ENCODE measurements around the gene CA14. TPM values are rescaled to one million over a fixed set of nuclear protein-coding genes. Genes with fewer than 3 reads are reported as not detected.
A peak's percentile ranks its signal among the peaks of the same experiment; 100 is the strongest.
"Not testable (repeated sequence)": the region's sequence is repeated elsewhere in the genome, so short reads cannot be mapped to it uniquely, and the experiment has no call there.

Gene CA14
- total RNA-seq, 2 experiments from 2014 or later, result not detected

DNA sequence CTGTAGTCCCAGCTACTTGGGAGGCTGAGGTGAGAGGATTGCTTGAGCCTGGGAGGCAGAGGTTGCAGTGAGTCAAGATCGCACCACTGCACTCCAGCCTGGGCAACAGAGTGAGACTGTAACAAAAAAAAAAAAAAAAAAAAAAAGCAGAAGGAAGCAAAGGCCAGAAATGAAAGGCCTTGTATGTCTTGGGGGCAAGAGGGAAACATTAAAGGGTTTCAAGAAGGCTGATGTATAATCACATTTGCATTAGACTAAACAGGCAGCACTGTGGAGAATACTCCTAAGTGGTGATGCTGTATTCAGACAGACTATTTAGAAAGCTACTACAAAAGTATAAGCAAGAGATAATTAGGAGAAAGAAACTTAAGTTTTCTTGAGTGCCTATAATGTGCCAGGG is 32.0 kb upstream of the CA14 start:
- ATAC-seq (no peak), DNase-seq (no peak)
- ChIA-PET CTCF (interaction anchor here (0.9 to 1.6 kb wide), 3 partner anchors 8 to 29 kb away, joined by 3 to 5 read pairs (median 4); no protein-coding TSS in a partner anchor), POLR2A (interaction anchor here (1.3 to 2.1 kb wide), 2 partner anchors 8 to 12 kb away, joined by 3 to 18 read pairs; no protein-coding TSS in a partner anchor)
- no peaks in the 10 kb centered on the region for H3K27me3 Mint-ChIP-seq (ENCODE audit: low read depth)
- H3K4me3 Mint-ChIP-seq, result no peak overlapping the region
- no peak overlapping the region for H3K27ac Mint-ChIP-seq
- no peaks in the 10 kb centered on the region for H3K9me3 Mint-ChIP-seq (ENCODE audit: insufficient read depth)
- H3K36me3 Mint-ChIP-seq (ENCODE audit: low read depth), result peaks cover 62% of the 10 kb centered on the region
- H3K4me1 Mint-ChIP-seq (ENCODE audit: low read depth), result peaks cover 13% of the 10 kb centered on the region

DNA sequence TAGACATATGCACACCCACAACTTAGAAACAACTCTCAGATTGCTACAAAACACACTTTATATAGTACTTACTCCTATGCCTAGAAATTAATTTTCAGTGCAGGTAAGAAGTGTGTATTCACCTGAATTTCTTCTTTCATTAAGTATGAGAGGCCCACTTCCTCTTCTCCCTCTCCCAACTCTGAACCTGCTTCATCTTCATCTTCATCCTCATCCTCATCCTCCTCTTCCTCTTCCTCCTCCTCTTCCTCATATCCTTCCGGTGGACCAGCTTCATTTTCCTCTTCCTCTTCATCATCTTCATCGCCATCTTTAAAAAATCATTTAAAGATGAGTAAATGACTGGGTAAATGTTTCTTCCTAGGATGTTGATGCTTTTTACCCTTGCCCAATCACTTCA is 31.1 kb upstream of the CA14 start:
- POLR2A ChIA-PET, result no interaction called here
- H3K27me3 Mint-ChIP-seq (ENCODE audit: low read depth), result no peaks in the 10 kb centered on the region
- ATAC-seq (no peak), DNase-seq (no peak)
- H3K36me3 Mint-ChIP-seq (ENCODE audit: low read depth), result peaks cover 67% of the 10 kb centered on the region
- peaks cover 13% of the 10 kb centered on the region for H3K4me1 Mint-ChIP-seq (ENCODE audit: low read depth)
- H3K4me3 Mint-ChIP-seq, result no peak overlapping the region
- no peaks in the 10 kb centered on the region for H3K9me3 Mint-ChIP-seq (ENCODE audit: insufficient read depth)
- peak overlapping the region; percentile 12 for H3K27ac Mint-ChIP-seq
- CTCF ChIA-PET, result no interaction called here

DNA sequence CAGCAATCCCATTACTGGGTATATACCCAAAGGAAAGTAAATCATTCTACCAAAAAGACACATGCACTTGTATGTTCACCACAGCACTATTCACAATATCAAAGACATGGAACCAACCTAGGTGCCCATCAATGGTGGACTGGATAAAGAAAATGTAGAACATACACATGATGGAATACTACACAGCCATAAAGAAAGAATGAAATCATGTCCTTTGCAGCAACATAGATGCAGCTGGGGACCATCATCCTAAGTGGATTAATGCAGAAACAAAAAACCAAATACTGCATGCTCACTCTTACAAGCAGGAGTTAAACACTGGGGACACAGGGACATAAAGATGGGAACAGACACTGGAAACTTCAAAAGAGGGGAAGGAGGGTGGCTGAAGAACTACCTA is 30.3 kb upstream of the CA14 start:
- DNase-seq (no peak), ATAC-seq (no peak)
- Mint-ChIP-seq H3K9me3 (ENCODE audit: insufficient read depth) (no peaks in the 10 kb centered on the region), H3K27ac (peak overlapping the region; percentile 4), H3K27me3 (ENCODE audit: low read depth) (no peaks in the 10 kb centered on the region), H3K36me3 (ENCODE audit: low read depth) (peaks cover 69% of the 10 kb centered on the region), H3K4me1 (ENCODE audit: low read depth) (peaks cover 16% of the 10 kb centered on the region), H3K4me3 (no peak overlapping the region)
- ChIA-PET POLR2A (no interaction called here), CTCF (no interaction called here)

- H3K27ac Mint-ChIP-seq; H3K27me3 Mint-ChIP-seq (ENCODE audit: low read depth); ATAC-seq; POLR2A ChIA-PET; H3K4me3 Mint-ChIP-seq; DNase-seq; H3K9me3 Mint-ChIP-seq (ENCODE audit: insufficient read depth): not testable (repeated sequence)
- CTCF ChIA-PET, result interaction anchor here (0.7 kb wide), 1 partner anchor 27 kb away, joined by 3 read pairs; no protein-coding TSS in a partner anchor
- Mint-ChIP-seq H3K4me1 (ENCODE audit: low read depth) (peaks cover 23% of the 10 kb centered on the region), H3K36me3 (ENCODE audit: low read depth) (peaks cover 66% of the 10 kb centered on the region)
These were observed 29.3 kb upstream of the CA14 start for GRCh38 chr1:150228246-150228645.

DNA sequence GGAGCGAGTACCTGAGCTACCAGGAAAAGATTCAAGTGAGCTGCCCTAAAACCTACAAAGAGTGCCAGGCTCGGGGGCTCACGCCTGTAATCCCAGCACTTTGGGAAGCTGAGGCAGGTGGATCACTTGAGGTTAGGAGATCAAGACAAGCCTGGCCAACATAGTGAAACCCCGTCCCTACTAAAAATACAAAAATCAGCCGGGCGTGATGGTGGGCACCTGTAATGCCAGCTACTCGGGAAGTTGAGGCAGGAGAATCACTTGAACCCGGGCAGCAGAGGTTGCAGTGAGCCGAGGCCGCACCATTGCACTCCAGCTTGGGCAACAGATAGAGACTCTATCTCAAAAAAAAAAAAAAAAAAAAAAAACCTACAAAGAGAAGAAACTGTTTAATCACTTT is 24.7 kb upstream of the CA14 start:
- not testable (repeated sequence) for H3K27ac Mint-ChIP-seq; ATAC-seq; H3K9me3 Mint-ChIP-seq (ENCODE audit: insufficient read depth); H3K4me3 Mint-ChIP-seq; DNase-seq; H3K27me3 Mint-ChIP-seq (ENCODE audit: low read depth)
- Mint-ChIP-seq H3K36me3 (ENCODE audit: low read depth) (peaks cover 40% of the 10 kb centered on the region), H3K4me1 (ENCODE audit: low read depth) (peaks cover 21% of the 10 kb centered on the region)
- CTCF ChIA-PET, result interaction anchor here (0.9 to 2.4 kb wide), 6 partner anchors 9 to 347 kb away, joined by 3 to 6 read pairs (median 4); no protein-coding TSS in a partner anchor
- POLR2A ChIA-PET, result interaction anchor here (0.6 to 3.9 kb wide), 8 partner anchors 8 to 347 kb away, joined by 3 to 64 read pairs (median 9); partner anchors contain the start of genes FALEC, MCL1 and VPS45

DNA sequence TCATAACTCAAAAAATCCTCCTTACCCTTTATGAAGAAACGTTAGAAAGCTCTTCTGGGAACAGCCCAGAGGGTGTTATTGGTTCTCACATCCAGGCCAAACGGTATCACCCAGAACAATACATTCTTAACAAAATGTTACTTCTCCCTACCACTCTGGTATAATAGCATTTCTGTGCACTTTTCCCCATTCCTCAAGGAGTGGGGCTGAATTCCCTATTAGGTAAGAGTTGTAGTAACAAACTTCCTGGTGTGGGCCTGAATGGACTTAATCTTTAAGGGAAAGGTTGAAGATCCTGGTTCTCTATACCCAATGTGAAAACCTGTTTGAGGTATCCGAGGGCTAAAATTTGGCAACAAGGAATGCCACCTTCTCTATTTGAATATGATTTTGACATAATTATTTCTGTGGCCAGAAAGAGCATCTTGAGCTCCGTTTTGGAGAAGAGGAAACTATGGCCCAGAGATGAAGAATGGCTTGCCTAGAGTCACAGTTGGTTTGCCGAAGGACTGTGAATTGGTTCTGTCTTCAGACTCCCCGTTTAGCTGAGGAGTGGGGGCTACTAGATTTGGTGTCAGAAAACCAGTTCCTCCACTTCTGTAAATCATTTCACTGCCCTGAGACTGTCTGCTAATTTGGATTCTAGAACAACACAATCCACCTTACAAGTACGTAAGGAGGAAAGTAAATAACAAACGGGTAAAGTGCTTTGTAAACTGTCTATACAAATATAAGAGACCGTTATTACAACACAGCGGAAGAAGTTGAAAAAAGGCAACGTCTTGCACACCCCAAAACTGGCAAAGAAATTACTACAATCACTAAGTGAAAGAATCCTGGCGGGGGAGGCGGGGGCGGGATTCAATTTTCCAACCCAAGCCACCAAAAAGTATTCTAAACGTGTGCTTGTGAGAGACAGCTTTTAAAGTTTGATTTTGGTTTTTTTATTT is 23.9 kb upstream of the CA14 start:
- Mint-ChIP-seq H3K36me3 (ENCODE audit: low read depth) (peaks cover 36% of the 10 kb centered on the region), H3K4me3 (no peak overlapping the region), H3K27ac (no peak overlapping the region), H3K27me3 (ENCODE audit: low read depth) (peaks cover 2% of the 10 kb centered on the region), H3K4me1 (ENCODE audit: low read depth) (peaks cover 21% of the 10 kb centered on the region), H3K9me3 (ENCODE audit: insufficient read depth) (no peaks in the 10 kb centered on the region)
- peak; percentile 50 for DNase-seq
- ATAC-seq, result no peak
- POLR2A ChIA-PET, result interaction anchor here (0.6 to 3.9 kb wide), 10 partner anchors 9 to 346 kb away, joined by 3 to 64 read pairs (median 6); partner anchors contain the start of genes FALEC, MCL1 and VPS45
- CTCF ChIA-PET, result interaction anchor here (0.9 to 2.4 kb wide), 9 partner anchors 9 to 348 kb away, joined by 3 to 6 read pairs (median 4); no protein-coding TSS in a partner anchor

DNA sequence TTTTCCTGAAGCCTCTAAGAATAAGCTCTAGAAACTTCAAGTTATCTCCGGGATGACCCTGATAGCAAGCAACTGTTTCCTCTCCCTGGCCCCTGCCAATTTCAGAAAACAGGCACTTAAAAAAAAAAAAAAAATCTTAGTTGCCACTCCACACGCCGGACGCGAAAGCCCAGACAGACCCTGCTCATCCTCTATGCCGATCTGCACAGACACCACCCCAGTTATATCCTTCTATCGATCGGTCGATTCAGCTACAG is 23.3 kb upstream of the CA14 start:
- ChIA-PET CTCF (interaction anchor here (1.0 to 2.2 kb wide), 5 partner anchors 10 to 348 kb away, joined by 3 to 5 read pairs (median 4); no protein-coding TSS in a partner anchor), POLR2A (interaction anchor here (0.9 to 3.9 kb wide), 9 partner anchors 9 to 347 kb away, joined by 3 to 64 read pairs (median 6); partner anchors contain the start of genes FALEC, MCL1 and VPS45)
- no peak overlapping the region for H3K4me3 Mint-ChIP-seq
- H3K9me3 Mint-ChIP-seq (ENCODE audit: insufficient read depth), result no peaks in the 10 kb centered on the region
- no peak overlapping the region for H3K27ac Mint-ChIP-seq
- ATAC-seq (no peak), DNase-seq (no peak)
- H3K36me3 Mint-ChIP-seq (ENCODE audit: low read depth), result peaks cover 31% of the 10 kb centered on the region
- H3K4me1 Mint-ChIP-seq (ENCODE audit: low read depth), result peaks cover 21% of the 10 kb centered on the region
- peaks cover 2% of the 10 kb centered on the region for H3K27me3 Mint-ChIP-seq (ENCODE audit: low read depth)

DNA sequence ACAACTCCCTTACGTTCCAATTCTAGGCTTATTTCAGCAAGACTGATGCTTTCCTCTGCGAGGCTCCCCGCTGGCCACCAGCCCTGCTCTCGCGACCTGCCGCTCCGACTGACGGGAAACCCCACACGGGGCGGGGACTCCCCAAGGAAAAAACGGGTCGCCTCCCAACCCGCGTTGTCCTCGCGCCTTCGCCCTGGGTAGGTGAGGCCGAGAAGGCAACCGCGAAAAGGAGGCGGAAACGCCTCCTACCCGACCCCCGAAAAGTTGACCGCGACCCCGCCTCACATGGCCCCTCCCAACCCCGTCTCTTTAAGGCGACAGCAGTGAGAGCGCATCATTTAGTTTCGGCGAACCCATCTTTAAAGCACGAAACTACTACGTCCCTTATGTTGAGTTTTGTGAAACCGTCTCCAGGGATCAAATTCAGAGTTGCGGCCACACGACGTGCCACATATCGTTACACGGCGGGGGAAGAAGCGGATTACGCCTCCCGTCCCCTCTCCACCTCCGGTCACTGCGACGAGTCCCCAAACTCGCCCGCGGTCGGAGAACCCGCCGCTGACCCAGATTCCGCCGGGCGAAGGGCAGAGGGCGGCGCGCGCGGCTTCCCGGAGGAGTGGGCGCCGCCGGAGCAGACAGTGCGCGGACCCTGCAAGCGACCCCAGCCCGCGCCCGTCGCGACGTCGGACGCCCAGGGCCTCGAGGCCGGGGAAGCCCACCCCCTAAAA is 22.8 kb upstream of the CA14 start:
- Mint-ChIP-seq H3K36me3 (ENCODE audit: low read depth) (peaks cover 29% of the 10 kb centered on the region), H3K9me3 (ENCODE audit: insufficient read depth) (no peaks in the 10 kb centered on the region), H3K27ac (no peak overlapping the region), H3K4me3 (no peak overlapping the region), H3K4me1 (ENCODE audit: low read depth) (peaks cover 21% of the 10 kb centered on the region), H3K27me3 (ENCODE audit: low read depth) (peaks cover 4% of the 10 kb centered on the region)
- CTCF ChIA-PET, result interaction anchor here (1.0 to 2.2 kb wide), 3 partner anchors 11 to 20 kb away, joined by 3 to 5 read pairs (median 4); no protein-coding TSS in a partner anchor
- DNase-seq, result peak; percentile 94
- POLR2A ChIA-PET, result interaction anchor here (0.9 to 3.9 kb wide), 8 partner anchors 10 to 347 kb away, joined by 3 to 64 read pairs (median 9); partner anchors contain the start of genes FALEC and MCL1
- ATAC-seq, result peak; percentile 66

GRCh38 chr1:150235294-150235851 is 22.2 kb upstream of the CA14 start:
- ChIA-PET POLR2A (interaction anchor here (0.7 to 3.9 kb wide), 9 partner anchors 10 to 392 kb away, joined by 3 to 64 read pairs (median 7); partner anchors contain the start of genes APH1A and MCL1), CTCF (no interaction called here)
- H3K36me3 Mint-ChIP-seq (ENCODE audit: low read depth), result peaks cover 26% of the 10 kb centered on the region
- DNase-seq, result peak; percentile 49
- peaks cover 7% of the 10 kb centered on the region for H3K27me3 Mint-ChIP-seq (ENCODE audit: low read depth)
- H3K4me3 Mint-ChIP-seq, result no peak overlapping the region
- no peak overlapping the region for H3K27ac Mint-ChIP-seq
- peaks cover 21% of the 10 kb centered on the region for H3K4me1 Mint-ChIP-seq (ENCODE audit: low read depth)
- no peaks in the 10 kb centered on the region for H3K9me3 Mint-ChIP-seq (ENCODE audit: insufficient read depth)
- ATAC-seq, result no peak

DNA sequence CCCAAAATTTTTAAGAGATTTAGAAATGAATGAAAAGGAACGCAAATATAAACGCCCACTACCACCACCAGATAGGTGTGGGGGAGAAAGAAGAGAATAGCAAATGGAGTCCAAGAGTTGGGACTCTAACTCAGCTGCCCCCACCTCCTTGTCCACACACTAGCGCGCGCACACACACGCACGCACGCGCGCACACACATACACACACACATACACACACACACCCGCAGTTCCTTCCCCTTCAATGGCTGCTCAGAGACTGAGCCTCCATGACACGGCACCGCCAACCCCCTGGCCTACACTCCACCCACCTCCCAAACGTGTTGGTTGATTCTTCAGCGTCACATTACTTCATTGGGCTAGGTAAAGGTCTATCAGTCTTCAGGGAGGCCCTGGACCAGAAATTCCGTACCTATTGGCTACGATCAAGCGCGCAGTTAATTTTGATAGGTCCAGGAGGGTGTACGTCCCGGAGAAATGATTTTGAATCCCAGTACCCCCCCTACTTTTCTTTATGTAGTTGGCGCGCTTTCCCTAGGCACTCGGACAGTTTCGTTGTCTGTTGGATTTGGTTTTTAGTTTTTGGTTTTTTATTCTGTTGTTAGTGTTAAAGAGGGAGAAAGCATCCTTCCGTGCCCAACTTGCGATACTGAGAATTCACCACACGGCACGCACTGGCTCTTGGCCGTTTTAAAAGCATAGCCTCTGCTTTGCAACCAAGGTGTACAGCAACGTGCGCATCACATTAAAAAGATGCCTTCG is 21.5 kb upstream of the CA14 start, which contains the start of gene ANP32E:
Gene ANP32E (minus strand): TSS at position 261 of the 762 bp plus-strand sequence. CDS start 326 bp downstream, outside the sequence.
- Mint-ChIP-seq H3K4me3 (no peak within 1 kb of the TSS), H3K9me3 (ENCODE audit: insufficient read depth) (no peaks in the 10 kb centered on the region), H3K4me1 (ENCODE audit: low read depth) (peaks cover 21% of the 10 kb centered on the region), H3K36me3 (ENCODE audit: low read depth) (peaks cover 19% of the 10 kb centered on the region), H3K27ac (no peak within 1 kb of the TSS), H3K27me3 (ENCODE audit: low read depth) (peaks cover 7% of the 10 kb centered on the region)
- ChIA-PET POLR2A (interaction anchor here (0.7 to 3.9 kb wide), 11 partner anchors 9 to 392 kb away, joined by 3 to 64 read pairs (median 5); partner anchors contain the start of genes APH1A, CA14 and MCL1), CTCF (no interaction called here)
- ATAC-seq (peak; percentile 89), DNase-seq (peak; percentile 97)

Measured in activated CD8-positive, alpha-beta T cell treated with anti-CD3 and anti-CD28 coated beads, Interleukin-2, amount 10 ng/mL, durations not matched to agents 7 days and 5 days (primary cell).